OCI-LY7 (cell line): ENCODE results near the gene CAMK1. TPM values are rescaled to one million over a fixed set of nuclear protein-coding genes. Genes with fewer than 3 reads are reported as not detected.

Experiments used
- BruUV-seq: library from RNA; stranded (reverse); fragments of 400-500 nt; replicated peaks from 2 replicates; lab custom pipeline; 2021; lab: Mats Ljungman, UMichigan
- CTCF ChIA-PET: fragments of 300-600 bp; sonication (Branson Sonifier 250); formaldehyde crosslinking; loops from one replicate; lab custom pipeline; 2022; ENCODE audit warnings: antibody characterized with exemption; ENCODE audit not compliant: unreplicated experiment; lab: Charles Lee
- POLR2A ChIA-PET: fragments of 300-600 bp; sonication (Branson Sonifier 250); formaldehyde crosslinking; loops from one replicate; lab custom pipeline; 2022; ENCODE audit warnings: antibody characterized with exemption; lab: Charles Lee
- DNase-seq: peaks from one replicate; pipeline ENCODE4 v3.0.0-alpha.2; 2015; ENCODE audit warnings: low spot score
- H2AFZ ChIP-seq: fragments of 200-600 bp; sonication (generic), shearing (Covaris generic); 2 replicates; pipeline ENCODE4 v1.6.1; 2014; ENCODE audit warnings: mild to moderate bottlenecking, antibody characterized with exemption, low read length, moderate library complexity
- H3K27ac ChIP-seq: fragments of 200-600 bp; sonication (generic); 2 replicates; pipeline ENCODE4 v1.5.1; 2014; ENCODE audit warnings: mixed run types, low read depth, mild to moderate bottlenecking, moderate library complexity, low read length, inconsistent platforms; ENCODE audit not compliant: poor library complexity, severe bottlenecking
- H3K36me3 ChIP-seq: fragments of 200-600 bp; sonication (generic); 2 replicates; pipeline ENCODE4 v1.6.1; 2014; ENCODE audit warnings: mild to moderate bottlenecking, antibody characterized with exemption, low read length, moderate library complexity, mixed read lengths; ENCODE audit not compliant: insufficient read depth
- H3K4me1 ChIP-seq: fragments of 200-600 bp; sonication (generic); 2 replicates; pipeline ENCODE4 v1.5.1; 2014; ENCODE audit warnings: mild to moderate bottlenecking, low read length; ENCODE audit not compliant: insufficient read depth, poor library complexity, severe bottlenecking
- H3K4me2 ChIP-seq: fragments of 200-600 bp; sonication (generic); 2 replicates; pipeline ENCODE4 v1.6.1; 2014; ENCODE audit warnings: mild to moderate bottlenecking, low read length
- H3K4me3 ChIP-seq: fragments of 200-600 bp; sonication (generic); 2 replicates; pipeline ENCODE4 v1.5.1; 2014; ENCODE audit warnings: mild to moderate bottlenecking, low read depth, low read length; ENCODE audit not compliant: poor library complexity, severe bottlenecking
- H3K79me2 ChIP-seq: fragments of 200-600 bp; sonication (generic); 2 replicates; pipeline ENCODE4 v1.6.1; 2016; ENCODE audit warnings: low read depth, mild to moderate bottlenecking, low read length, moderate library complexity, mixed read lengths; ENCODE audit not compliant: insufficient read depth
- H3K9me2 ChIP-seq: fragments of 200-600 bp; sonication (generic); 2 replicates; pipeline ENCODE4 v1.6.1; 2016; ENCODE audit warnings: mild to moderate bottlenecking, low read length, mixed read lengths; ENCODE audit not compliant: insufficient read depth
- H3K9me3 ChIP-seq: fragments of 200-600 bp; sonication (generic); 2 replicates; pipeline ENCODE4 v1.6.1; 2014; ENCODE audit warnings: mild to moderate bottlenecking, mixed run types, low read length, mixed read lengths
- H4K20me1 ChIP-seq: fragments of 200-600 bp; sonication (generic); 2 replicates; pipeline ENCODE4 v1.6.1; 2014; ENCODE audit warnings: mild to moderate bottlenecking, antibody characterized with exemption, low read length, moderate library complexity, mixed read lengths; ENCODE audit not compliant: insufficient read depth
- CTCF ChIP-seq: fragments of 200-600 bp; sonication (generic); conservative IDR thresholded peaks from 2 replicates; pipeline ENCODE4 v1.5.1; 2014; ENCODE audit warnings: mild to moderate bottlenecking, antibody characterized with exemption, low read length, moderate library complexity, mixed read lengths
- EZH2phosphoT487 ChIP-seq: fragments of 200-600 bp; sonication (generic); IDR thresholded peaks from 2 replicates; pipeline ENCODE4 v1.6.1; 2018; ENCODE audit warnings: low read depth, borderline replicate concordance, mild to moderate bottlenecking, mixed run types, antibody characterized with exemption, low read length, moderate library complexity, mixed read lengths
- intact Hi-C: fragments of 100-400 bp; cut with micrococcal nuclease; formaldehyde crosslinking; loops from one replicate; pipeline ENCODE4 v1.10.0; 2022; ENCODE audit not compliant: unreplicated experiment
- total RNA-seq, 2 experiments: library from RNA; depleted of rRNA in 1 of 2; stranded (reverse); fragments of >200 nt in 1 of 2; shearing (Covaris generic) in 1 of 2; gene quantifications; 2 replicates each; pipeline ENCODE4 v1.2.3, GENCODE V29; 2014 to 2022

Gene CAMK1
- total RNA-seq, 2 experiments from 2014 or later, result not detected

GRCh38 chr3:9727041-9727595 lies 42.6 kb downstream of the CAMK1 start:
- ChIA-PET CTCF (interaction anchor here (0.5 to 0.9 kb wide), 7 partner anchors 9 to 624 kb away, joined by 3 to 6 read pairs (median 4); no protein-coding TSS in a partner anchor), POLR2A (interaction anchor here (0.5 to 1.5 kb wide), 5 partner anchors 33 to 314 kb away, joined by 3 read pairs; no protein-coding TSS in a partner anchor)
- H3K36me3 ChIP-seq, result no peaks in the 10 kb centered on the region
- H4K20me1 ChIP-seq, result no peaks in the 10 kb centered on the region
- H3K4me3 ChIP-seq, result no peak overlapping the region
- no peaks in the 10 kb centered on the region for H3K9me2 ChIP-seq
- H3K4me2 ChIP-seq, result peak overlapping the region; percentile 28; the same call in 1 of the 2 replicates
- no peaks in the 10 kb centered on the region for H3K9me3 ChIP-seq
- no TSS peak for BruUV-seq
- peaks cover 16% of the 10 kb centered on the region for H3K4me1 ChIP-seq
- TF ChIP-seq CTCF (peak; percentile 90), EZH2phosphoT487 (no peak)
- intact Hi-C loops, result loop anchor here (1.0 kb wide), 2 partner anchors 224 to 373 kb away; no protein-coding TSS in a partner anchor
- no peak overlapping the region for H3K27ac ChIP-seq
- H3K79me2 ChIP-seq, result peaks cover 5% of the 10 kb centered on the region
- H2AFZ ChIP-seq, result peak overlapping the region; percentile 71
- peak; percentile 84 for DNase-seq

GRCh38 chr3:9725775-9726515 lies 43.8 kb downstream of the CAMK1 start:
- intact Hi-C loops, result no loop called here
- no peak for TF ChIP-seq CTCF
- TF ChIP-seq EZH2phosphoT487, result no peak
- Histone ChIP-seq H3K4me1 (peaks cover 22% of the 10 kb centered on the region), H3K27ac (no peak overlapping the region), H3K9me3 (no peaks in the 10 kb centered on the region), H2AFZ (no peak overlapping the region), H3K36me3 (no peaks in the 10 kb centered on the region), H4K20me1 (no peaks in the 10 kb centered on the region), H3K4me2 (no peak overlapping the region), H3K79me2 (no peaks in the 10 kb centered on the region), H3K4me3 (no peak overlapping the region), H3K9me2 (no peaks in the 10 kb centered on the region)
- DNase-seq, result no peak
- ChIA-PET POLR2A (no interaction called here), CTCF (no interaction called here)
- no TSS peak for BruUV-seq
